H9 (cell line): Measurements from ENCODE around the gene THBS2. TPM values are rescaled to one million over a fixed set of nuclear protein-coding genes. Genes with fewer than 3 reads are reported as not detected.

Source experiments
- DNase-seq: peaks from one replicate; pipeline ENCODE4 v3.0.0-alpha.2; 2017
- H2AFZ ChIP-seq: one replicate; pipeline ENCODE4 v1.6.1; 2013; ENCODE audit warnings: mild to moderate bottlenecking, low read length, control low read depth, moderate library complexity
- H2AK5ac ChIP-seq: 2 replicates; pipeline ENCODE4 v1.6.1; 2013; ENCODE audit warnings: low read length, control low read depth, mixed read lengths; ENCODE audit not compliant: insufficient read length
- H2BK120ac ChIP-seq: one replicate; pipeline ENCODE4 v1.6.1; 2013; ENCODE audit warnings: low read depth, mild to moderate bottlenecking, low read length, control low read depth, inconsistent platforms; ENCODE audit not compliant: poor library complexity, severe bottlenecking
- H2BK12ac ChIP-seq: 2 replicates; pipeline ENCODE4 v1.6.1; 2013; ENCODE audit warnings: low read length, control low read depth, mixed read lengths, low read depth; ENCODE audit not compliant: insufficient read length
- H2BK15ac ChIP-seq: 2 replicates; pipeline ENCODE4 v1.6.1; 2013; ENCODE audit warnings: low read depth, low read length, control low read depth
- H2BK20ac ChIP-seq: one replicate; pipeline ENCODE4 v1.6.1; 2013; ENCODE audit warnings: low read depth, mild to moderate bottlenecking, low read length, control low read depth, inconsistent platforms; ENCODE audit not compliant: poor library complexity, severe bottlenecking
- H2BK5ac ChIP-seq: 2 replicates; pipeline ENCODE4 v1.6.1; 2013; ENCODE audit warnings: low read length, control low read depth, mixed read lengths; ENCODE audit not compliant: insufficient read length
- H3K14ac ChIP-seq: 2 replicates; pipeline ENCODE4 v1.6.1; 2013; ENCODE audit warnings: low read length, control low read depth; ENCODE audit not compliant: insufficient read depth
- H3K18ac ChIP-seq: 2 replicates; pipeline ENCODE4 v1.6.1; 2013; ENCODE audit warnings: low read depth, mild to moderate bottlenecking, mixed read lengths, low read length, control low read depth; ENCODE audit not compliant: insufficient read length
- H3K23ac ChIP-seq: 2 replicates; pipeline ENCODE4 v1.6.1; 2013; ENCODE audit warnings: low read length, control low read depth, mixed read lengths, low read depth; ENCODE audit not compliant: insufficient read length
- H3K23me2 ChIP-seq: 2 replicates; pipeline ENCODE4 v1.6.1; 2013; ENCODE audit warnings: low read depth, mild to moderate bottlenecking, mixed read lengths, low read length, control low read depth; ENCODE audit not compliant: insufficient read length, poor library complexity, severe bottlenecking
- H3K27ac ChIP-seq: 2 replicates; pipeline ENCODE4 v1.5.1; 2013; ENCODE audit warnings: low read length, control low read depth, mixed read lengths, low read depth; ENCODE audit not compliant: insufficient read length
- H3K27me3 ChIP-seq: 2 replicates; pipeline ENCODE4 v1.6.1; 2013; ENCODE audit warnings: low read length, control low read depth, inconsistent platforms; ENCODE audit not compliant: insufficient read depth
- H3K4ac ChIP-seq: 2 replicates; pipeline ENCODE4 v1.6.1; 2013; ENCODE audit warnings: low read depth, mild to moderate bottlenecking, control low read depth, inconsistent platforms, low read length, moderate library complexity
- H3K4me1 ChIP-seq: 2 replicates; pipeline ENCODE4 v1.6.1; 2013; ENCODE audit warnings: low read length, control low read depth, inconsistent platforms; ENCODE audit not compliant: insufficient read depth
- H3K4me2 ChIP-seq: 2 replicates; pipeline ENCODE4 v1.6.1; 2013; ENCODE audit warnings: low read length, control low read depth, mixed read lengths; ENCODE audit not compliant: insufficient read length, insufficient read depth
- H3K56ac ChIP-seq: 2 replicates; pipeline ENCODE4 v1.6.1; 2013; ENCODE audit warnings: low read depth, mild to moderate bottlenecking, mixed read lengths, low read length, control low read depth; ENCODE audit not compliant: insufficient read length
- H3K79me1 ChIP-seq: 2 replicates; pipeline ENCODE4 v1.6.1; 2013; ENCODE audit warnings: low read depth, mild to moderate bottlenecking, moderate library complexity, low read length, control low read depth, inconsistent platforms; ENCODE audit not compliant: insufficient read depth, poor library complexity, severe bottlenecking
- H3K79me2 ChIP-seq: 2 replicates; pipeline ENCODE4 v1.6.1; 2013; ENCODE audit warnings: low read length, control low read depth, inconsistent platforms; ENCODE audit not compliant: insufficient read depth
- H3K9ac ChIP-seq: 2 replicates; pipeline ENCODE4 v1.6.1; 2013; ENCODE audit warnings: low read length, control low read depth, mixed read lengths; ENCODE audit not compliant: insufficient read length; ENCODE audit errors: extremely low read depth
- H3K9me3 ChIP-seq: one replicate; pipeline ENCODE4 v1.6.1; 2013; ENCODE audit warnings: low read depth, low read length, inconsistent platforms; ENCODE audit not compliant: control insufficient read depth
- H3T11ph ChIP-seq: one replicate; pipeline ENCODE4 v1.6.1; 2013; ENCODE audit warnings: mild to moderate bottlenecking, low read length, control low read depth, inconsistent platforms
- H4K20me1 ChIP-seq: one replicate; pipeline ENCODE4 v1.6.1; 2013; ENCODE audit not compliant: control insufficient read depth, insufficient read length, insufficient read depth
- H4K5ac ChIP-seq: 2 replicates; pipeline ENCODE4 v1.6.1; 2013; ENCODE audit warnings: low read depth, mild to moderate bottlenecking, mixed read lengths, low read length, control low read depth; ENCODE audit not compliant: insufficient read length
- H4K8ac ChIP-seq: replicated peaks from 2 replicates; pipeline ENCODE4 v1.6.1; 2013; ENCODE audit warnings: low read length, control low read depth, mixed read lengths, low read depth; ENCODE audit not compliant: insufficient read length
- H4K91ac ChIP-seq: 2 replicates; pipeline ENCODE4 v1.6.1; 2013; ENCODE audit warnings: low read depth, mild to moderate bottlenecking, moderate library complexity, mixed read lengths, low read length, control low read depth; ENCODE audit not compliant: insufficient read length
- H3K27ac Mint-ChIP-seq, 3 experiments: 2 replicates in 2 of 3; 3 replicates in 1 of 3; pipeline ENCODE4 v1.8.0; 2020 to 2021; ENCODE audit warnings: mixed read lengths in 3 of 3, mild to moderate bottlenecking in 1 of 3, moderate library complexity in 1 of 3
- H3K27me3 Mint-ChIP-seq: 2 replicates; pipeline ENCODE4 v1.8.0; 2021; ENCODE audit warnings: low read depth, mild to moderate bottlenecking, moderate library complexity, mixed read lengths
- H3K36me3 Mint-ChIP-seq, 3 experiments: 2 replicates in 2 of 3; 3 replicates in 1 of 3; pipeline ENCODE4 v1.8.0; 2020 to 2021; ENCODE audit warnings: low read depth in 3 of 3, mixed read lengths in 3 of 3; ENCODE audit not compliant: insufficient read depth in 1 of 3
- H3K4me1 Mint-ChIP-seq, 2 experiments: 2 replicates each; pipeline ENCODE4 v1.8.0; 2020; ENCODE audit warnings: mixed read lengths in 2 of 2
- H3K4me3 Mint-ChIP-seq, 2 experiments: 2 replicates in 1 of 2; 3 replicates in 1 of 2; pipeline ENCODE4 v1.8.0; 2020 to 2021; ENCODE audit warnings: mild to moderate bottlenecking in 2 of 2, mixed read lengths in 2 of 2, moderate library complexity in 1 of 2
- H3K9me3 Mint-ChIP-seq, 2 experiments: 2 replicates in 1 of 2; 3 replicates in 1 of 2; pipeline ENCODE4 v1.8.0; 2020; ENCODE audit warnings: mild to moderate bottlenecking in 2 of 2, mixed read lengths in 2 of 2, moderate library complexity in 1 of 2
- CTCF ChIP-seq: fragments of 200-600 bp; sonication (generic); conservative IDR thresholded peaks from 3 replicates; pipeline ENCODE4 v1.8.0; 2021; ENCODE audit warnings: antibody characterized with exemption, mild to moderate bottlenecking
- WGBS: extraction: QIAGEN DNeasy Blood & Tissue Kit; methylation state at CpG from one replicate; pipeline ENCODE4 v1.1.7; 2013; ENCODE audit warnings: missing lambda C conversion rate, low lambda C conversion rate, mixed read lengths; ENCODE audit not compliant: insufficient read length; ENCODE audit errors: extremely low coverage; 5-methylcytosine and 5-hydroxymethylcytosine counted together
- total RNA-seq: library from RNA; stranded (reverse); gene quantifications from 2 replicates; pipeline ENCODE4 v1.2.1, GENCODE V29; 2021

Gene THBS2
- total RNA-seq, 1 experiment from 2014 or later, result 14.7 TPM

- Histone ChIP-seq H2BK15ac (no peak overlapping the region), H3K9me3 (no peaks in the 10 kb centered on the region), H3T11ph (no peak overlapping the region), H2AK5ac (no peak overlapping the region), H3K27me3 (no peaks in the 10 kb centered on the region), H4K91ac (no peak overlapping the region), H3K4ac (no peak overlapping the region), H3K23me2 (no peaks in the 10 kb centered on the region), H2BK5ac (no peak overlapping the region), H2BK20ac (no peak overlapping the region), H3K56ac (no peak overlapping the region), H3K27ac (no peak overlapping the region), H3K9ac (no peak overlapping the region), H4K5ac (no peak overlapping the region), H2BK12ac (no peak overlapping the region), H4K8ac (no peak overlapping the region), H3K79me1 (no peaks in the 10 kb centered on the region), H4K20me1 (no peaks in the 10 kb centered on the region), H3K14ac (no peak overlapping the region), H2BK120ac (no peak overlapping the region), H3K79me2 (no peaks in the 10 kb centered on the region), H3K23ac (no peak overlapping the region), H3K18ac (no peak overlapping the region), H2AFZ (no peak overlapping the region), H3K4me1 (0 out of 2 replicates have a peak, but pooled peaks cover 2% of the 10 kb centered on the region), H3K4me2 (no peak overlapping the region)
- Mint-ChIP-seq H3K4me1 (peaks cover 3 to 4% of the 10 kb centered on the region in 2 experiments), H3K9me3 (peaks cover 4 to 18% of the 10 kb centered on the region in 2 experiments; a peak in 4 of 5 replicates), H3K36me3 (peaks cover 50 to 71% (median 60%) of the 10 kb centered on the region in 3 experiments), H3K27ac (no peak overlapping the region), H3K4me3 (no peak overlapping the region), H3K27me3 (no peaks in the 10 kb centered on the region)
- no peak for TF ChIP-seq CTCF
- no peak for DNase-seq
- WGBS, result no CpG with 5 or more reads among the region's 15 CpGs
These were observed 33.3 kb downstream of the THBS2 start for GRCh38 chr6:169220068-169220964.
